IPS-11a (cell line): ENCODE results near the gene RPS6KA2.
"Not testable (repeated sequence)": the region's sequence is repeated elsewhere in the genome, so short reads cannot be mapped to it uniquely, and the experiment has no call there.

Experiments
- H3K4me3 ChIP-seq: one replicate; pipeline ENCODE4 v1.5.1; 2013; ENCODE audit warnings: low read depth, low read length, control low read depth

The RPS6KA2 gene

GRCh38 chr6:166558156-166559005 lies 68.7 kb downstream of the RPS6KA2 start:
- H3K4me3 ChIP-seq = no peak overlapping the region

DNA sequence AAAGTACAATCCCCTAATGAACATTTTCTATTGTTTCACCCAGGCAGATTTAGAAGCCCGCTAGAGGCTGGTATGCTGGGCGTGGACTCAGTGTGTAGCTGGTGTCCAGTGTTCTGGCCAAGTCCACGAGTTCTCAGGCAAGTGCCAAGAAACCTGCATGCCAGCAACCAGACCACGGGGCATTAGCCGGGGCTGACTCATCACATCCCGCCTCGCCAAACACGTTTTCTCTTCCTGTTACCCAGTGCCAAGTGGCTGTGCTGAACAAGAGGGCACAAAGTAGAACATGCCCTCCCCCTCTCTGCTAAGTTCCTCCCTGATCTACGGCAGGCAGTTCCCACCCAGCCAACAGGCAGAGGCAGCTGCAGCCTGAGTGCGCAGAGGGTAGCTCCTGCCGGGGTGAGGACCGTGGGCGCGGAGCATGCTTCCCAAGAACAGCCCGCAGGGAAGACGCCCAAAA lies 70.2 kb downstream of the RPS6KA2 start:
- no peak overlapping the region for H3K4me3 ChIP-seq

DNA sequence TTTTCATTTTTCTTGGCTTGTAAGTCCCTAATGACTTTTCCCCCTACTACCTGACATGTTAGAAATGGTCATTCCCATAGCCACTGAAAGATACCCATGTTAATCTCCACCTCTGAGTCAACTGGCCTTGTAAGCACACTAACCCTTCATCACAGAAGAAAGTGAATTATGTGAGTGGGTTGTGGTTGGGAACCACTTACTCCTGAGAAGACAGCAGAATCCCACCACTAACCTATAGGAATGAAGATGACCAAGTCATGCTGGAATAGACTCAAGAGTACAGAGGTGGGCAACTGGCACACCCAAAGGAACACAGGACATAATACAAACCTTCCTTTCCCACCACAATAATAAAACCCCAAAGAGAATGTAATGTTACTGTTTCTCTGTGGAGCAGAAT lies 70.7 kb downstream of the RPS6KA2 start:
- no peak overlapping the region for H3K4me3 ChIP-seq

DNA sequence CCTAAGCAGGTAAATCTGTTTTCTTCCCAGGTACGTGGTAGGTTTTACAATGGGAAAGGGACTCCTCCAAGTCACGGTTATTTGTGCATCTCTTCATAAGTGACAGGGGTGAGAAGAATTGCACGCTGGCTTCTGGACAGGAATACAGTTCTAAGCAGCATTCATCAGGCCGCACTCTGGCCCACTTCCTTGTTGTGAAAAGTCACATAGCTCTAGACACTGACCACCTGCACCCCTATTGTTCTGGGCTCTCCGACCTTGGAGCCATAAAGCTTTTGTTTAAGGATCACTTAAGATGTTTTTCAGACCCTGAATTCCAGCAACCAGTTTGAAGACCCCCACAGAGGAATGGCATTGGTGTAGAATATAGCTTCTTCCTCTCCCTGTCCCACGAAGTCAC lies 72.0 kb downstream of the RPS6KA2 start:
- H3K4me3 ChIP-seq = no peak overlapping the region

- no peak overlapping the region for H3K4me3 ChIP-seq
These were observed 72.7 kb downstream of the RPS6KA2 start for GRCh38 chr6:166554316-166554715.

DNA sequence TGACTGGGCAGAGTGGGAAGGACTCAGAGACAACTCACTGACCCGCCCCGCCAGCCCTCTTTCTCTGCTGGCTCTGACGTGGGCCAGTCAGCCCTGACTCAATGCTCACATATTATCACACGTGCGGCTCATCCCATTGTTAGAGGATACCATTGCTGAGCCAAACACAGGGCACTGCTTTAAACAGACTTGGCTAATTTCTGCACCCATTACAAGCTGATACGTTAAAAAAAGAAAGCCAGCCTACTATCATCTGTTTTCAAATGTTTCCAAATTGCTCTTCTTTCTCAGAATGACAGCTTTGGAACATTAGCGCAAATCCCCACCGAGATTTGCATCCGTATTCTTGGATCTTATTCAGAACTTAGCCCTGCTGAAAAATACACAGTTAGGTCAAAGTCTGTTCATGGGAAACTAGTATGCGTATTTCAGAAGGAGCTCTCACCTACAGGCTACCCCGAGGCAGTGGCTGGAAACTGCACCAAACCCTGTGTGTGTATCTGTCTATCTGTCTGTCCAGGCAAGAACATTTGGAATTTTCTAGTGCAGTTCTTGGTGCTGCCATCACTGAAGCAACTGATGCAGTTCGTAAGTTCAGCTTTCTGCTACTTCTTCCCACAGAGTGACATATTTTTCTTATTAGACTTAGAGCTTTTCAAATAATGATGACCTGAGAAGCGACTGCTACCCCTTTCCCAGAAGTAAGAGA lies 73.3 kb downstream of the RPS6KA2 start:
- no peak overlapping the region for H3K4me3 ChIP-seq

DNA sequence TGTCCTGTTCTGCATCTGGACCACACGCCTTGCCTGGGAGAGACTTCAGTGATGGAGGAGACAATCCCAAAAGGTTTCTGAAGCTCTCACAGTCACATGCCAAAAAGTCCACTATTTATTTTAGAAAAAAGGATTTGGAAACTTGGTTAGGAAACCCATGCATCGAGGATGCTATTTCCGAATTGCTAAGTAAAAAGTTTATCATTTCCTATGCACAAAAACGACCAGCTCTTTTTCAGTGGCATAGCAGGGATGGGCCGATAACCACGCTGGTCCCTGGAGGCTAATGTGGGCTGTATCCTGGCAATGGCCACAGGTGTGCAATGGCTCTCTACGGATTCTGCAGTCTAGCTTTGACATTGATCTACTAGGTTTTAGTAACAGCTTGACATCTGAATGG lies 74.5 kb downstream of the RPS6KA2 start:
- no peak overlapping the region for H3K4me3 ChIP-seq

DNA sequence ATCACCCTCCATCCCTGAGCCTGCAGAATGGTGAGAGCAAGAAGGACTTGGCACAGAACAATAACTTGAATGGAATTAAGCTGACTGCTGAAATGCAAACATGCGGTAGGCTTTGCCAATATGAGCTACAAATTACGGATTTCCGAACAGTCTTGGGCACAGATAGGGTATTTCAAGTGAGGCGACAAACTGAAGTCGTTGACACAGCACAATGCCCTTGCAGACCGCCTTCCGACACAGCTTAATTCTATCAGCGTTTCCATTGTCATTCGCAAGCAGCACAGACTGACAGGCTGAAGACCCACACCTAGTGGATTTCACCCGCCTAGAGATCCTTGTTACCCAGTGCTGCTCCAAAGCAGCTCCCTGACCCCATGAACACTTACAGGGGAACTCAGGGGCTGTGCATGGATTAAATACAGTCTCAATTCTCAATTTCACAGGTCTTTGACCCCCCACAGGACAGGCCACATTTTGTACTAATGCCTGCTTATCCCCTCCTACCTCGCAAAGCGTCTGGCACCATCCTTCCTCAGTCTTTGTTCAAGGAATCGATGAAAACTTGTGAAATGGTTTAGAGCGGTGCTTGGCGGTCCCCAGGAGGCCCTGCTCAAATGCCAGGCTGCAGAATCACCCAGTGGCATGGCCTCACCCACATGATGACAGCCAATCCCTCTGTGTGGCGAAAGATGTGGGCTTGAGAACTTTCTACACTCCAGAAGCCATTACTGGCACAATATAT lies 75.1 kb downstream of the RPS6KA2 start:
- no peak overlapping the region for H3K4me3 ChIP-seq

GRCh38 chr6:166546653-166547052 lies 80.4 kb downstream of the RPS6KA2 start:
- no peak overlapping the region for H3K4me3 ChIP-seq

GRCh38 chr6:166545156-166546034 lies 81.7 kb downstream of the RPS6KA2 start:
- H3K4me3 ChIP-seq = no peak overlapping the region

DNA sequence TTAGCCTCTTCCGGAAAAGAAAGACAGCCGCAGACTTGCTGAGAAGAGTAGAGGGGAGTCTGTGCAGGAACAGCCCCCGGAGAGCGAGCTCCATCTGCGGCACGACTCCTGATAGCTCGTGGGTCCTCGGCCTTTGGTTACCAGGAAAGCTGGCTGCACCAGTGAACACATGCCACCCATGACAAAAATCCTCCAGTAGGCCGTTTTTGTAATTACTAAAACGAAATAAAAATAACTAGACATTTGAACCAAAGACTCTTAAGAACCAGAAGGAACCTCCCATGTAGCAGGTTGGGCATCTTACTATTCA lies 82.8 kb downstream of the RPS6KA2 start:
- no peak overlapping the region for H3K4me3 ChIP-seq

DNA sequence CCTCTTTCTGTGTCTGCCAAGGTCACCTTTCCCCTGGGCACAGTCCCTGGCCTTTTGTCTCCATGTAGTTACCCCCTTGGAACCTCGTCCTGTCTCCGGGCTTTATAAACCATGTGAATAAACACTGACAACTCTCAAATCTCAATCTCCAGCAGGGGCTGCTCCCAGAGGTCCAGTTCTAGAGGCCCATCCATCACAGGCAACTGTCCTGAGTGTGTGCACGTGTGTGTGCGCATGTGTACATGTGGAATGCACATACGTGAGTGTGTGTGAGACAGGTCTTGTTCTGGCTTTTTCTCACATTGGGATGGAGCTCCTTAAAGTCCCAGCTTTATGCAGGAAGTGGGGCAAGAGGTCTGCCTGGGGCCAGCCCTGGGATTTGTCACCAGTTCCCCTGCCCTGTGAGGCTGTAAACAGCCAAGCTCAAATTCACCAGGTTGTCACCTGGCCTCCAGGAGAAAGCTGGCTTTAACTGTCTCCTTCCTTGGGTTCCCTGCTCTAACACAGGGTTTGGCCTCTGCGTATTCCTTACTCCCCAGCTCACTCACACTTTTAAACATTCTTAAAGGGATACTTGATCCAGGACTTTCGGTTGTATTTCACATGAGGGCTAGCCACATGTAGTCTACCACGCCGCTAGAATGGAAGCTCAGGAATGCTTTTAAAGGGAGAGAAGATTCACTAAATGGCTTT lies 83.3 kb downstream of the RPS6KA2 start:
- H3K4me3 ChIP-seq = no peak overlapping the region

GRCh38 chr6:166542580-166542912 lies 84.5 kb downstream of the RPS6KA2 start:
- no peak overlapping the region for H3K4me3 ChIP-seq

- H3K4me3 ChIP-seq = no peak overlapping the region
These were observed 85.0 kb downstream of the RPS6KA2 start for GRCh38 chr6:166541876-166542579.

GRCh38 chr6:166541366-166541765 lies 85.7 kb downstream of the RPS6KA2 start:
- H3K4me3 ChIP-seq = no peak overlapping the region

- no peak overlapping the region for H3K4me3 ChIP-seq
These were observed 86.3 kb downstream of the RPS6KA2 start for GRCh38 chr6:166540631-166541331.

GRCh38 chr6:166539543-166539942 lies 87.5 kb downstream of the RPS6KA2 start:
- no peak overlapping the region for H3K4me3 ChIP-seq

DNA sequence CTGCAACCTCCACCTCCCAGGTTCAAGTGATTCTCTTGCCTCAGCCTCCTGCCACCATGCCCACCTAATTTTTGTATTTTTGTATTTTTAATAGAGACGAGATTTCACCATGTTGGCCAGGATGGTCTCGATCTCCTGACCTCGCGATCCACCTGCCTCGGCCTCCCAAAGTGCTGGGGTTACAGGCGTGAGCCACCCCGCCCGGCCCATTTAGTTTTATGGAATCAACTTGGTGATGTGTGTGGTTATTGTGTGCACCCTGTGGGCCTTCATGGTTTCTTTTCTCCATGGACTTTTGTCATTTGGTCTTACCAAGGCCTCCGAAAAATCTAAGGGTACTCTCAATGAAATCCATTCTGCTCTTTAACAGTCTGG lies 88.1 kb downstream of the RPS6KA2 start:
- H3K4me3 ChIP-seq = not testable (repeated sequence)
